HG03520 (cell line): ENCODE results near the gene PDE4D.

Experiments used
- ATAC-seq: cut with Tn5 transposase; IDR thresholded peaks from one replicate; pipeline ENCODE4 v1.9.1; 2021; ENCODE audit warnings: mild to moderate bottlenecking, moderate library complexity; ENCODE audit not compliant: unreplicated experiment

Gene PDE4D

GRCh38 chr5:59100875-59101274, 792.7 kb downstream of the PDE4D start:
- ATAC-seq = no peak

DNA sequence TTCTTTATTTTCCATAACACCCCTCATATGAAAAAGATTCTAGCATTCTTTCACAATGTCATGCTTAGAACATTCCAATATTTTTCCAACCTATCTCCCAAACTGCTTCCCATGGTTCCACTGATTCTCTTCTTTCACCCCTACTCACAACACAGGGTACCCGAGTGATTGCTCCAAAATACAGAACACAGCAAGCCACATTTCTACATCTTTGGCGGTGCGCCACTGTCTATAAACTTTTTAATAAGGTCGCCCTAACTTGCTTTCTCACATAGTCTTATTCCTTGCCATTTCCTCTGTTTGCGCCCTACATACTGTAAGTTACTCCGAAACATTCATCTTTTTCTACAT, 793.6 kb downstream of the PDE4D start:
- no peak for ATAC-seq

GRCh38 chr5:59099270-59099994, 794.1 kb downstream of the PDE4D start:
- ATAC-seq = peak; percentile 95

GRCh38 chr5:59098743-59099142, 794.8 kb downstream of the PDE4D start:
- ATAC-seq = no peak

DNA sequence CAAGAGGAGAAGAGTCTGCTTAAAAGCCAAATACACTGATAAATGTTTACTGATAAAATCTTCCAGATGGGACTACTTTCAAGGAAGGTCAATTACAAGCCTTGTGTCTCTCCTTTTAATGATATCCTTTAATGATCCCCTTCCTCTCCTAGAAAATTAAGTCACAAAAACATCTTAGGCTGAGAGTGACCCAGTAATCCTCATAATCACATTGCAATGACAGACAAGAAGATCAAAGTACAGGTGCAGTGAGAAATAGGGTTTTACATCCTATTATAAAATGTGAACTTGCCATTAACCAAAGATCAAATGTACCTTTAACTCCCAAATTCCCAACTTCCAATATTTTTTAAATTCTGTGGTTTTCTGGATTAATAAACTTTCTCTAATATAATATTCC, 795.8 kb downstream of the PDE4D start:
- no peak for ATAC-seq

DNA sequence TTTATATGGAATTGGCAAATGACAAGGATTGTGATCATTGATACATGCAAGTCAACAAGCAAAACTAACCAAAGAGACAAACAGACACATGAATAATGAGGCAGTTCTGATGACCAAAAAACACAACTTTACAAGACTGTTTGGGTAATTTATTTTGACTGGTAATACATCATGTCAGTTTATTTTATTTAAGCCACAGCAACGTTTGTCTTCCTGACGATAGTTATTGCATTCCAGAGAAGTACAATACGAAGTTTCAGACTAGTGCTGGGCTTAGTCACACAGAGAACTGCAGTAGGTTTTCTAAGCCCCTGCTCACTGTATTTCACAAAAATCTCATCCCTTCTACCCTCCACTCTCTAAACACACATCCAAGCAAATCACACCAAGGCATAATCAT, 796.4 kb downstream of the PDE4D start:
- no peak for ATAC-seq

- no peak for ATAC-seq
Observed at GRCh38 chr5:59095480-59095879, 798.0 kb downstream of the PDE4D start.

GRCh38 chr5:59094864-59095263, 798.7 kb downstream of the PDE4D start:
- ATAC-seq = no peak

GRCh38 chr5:59093329-59093728, 800.2 kb downstream of the PDE4D start:
- no peak for ATAC-seq

- no peak for ATAC-seq
Observed at GRCh38 chr5:59092758-59093157, 800.8 kb downstream of the PDE4D start.

DNA sequence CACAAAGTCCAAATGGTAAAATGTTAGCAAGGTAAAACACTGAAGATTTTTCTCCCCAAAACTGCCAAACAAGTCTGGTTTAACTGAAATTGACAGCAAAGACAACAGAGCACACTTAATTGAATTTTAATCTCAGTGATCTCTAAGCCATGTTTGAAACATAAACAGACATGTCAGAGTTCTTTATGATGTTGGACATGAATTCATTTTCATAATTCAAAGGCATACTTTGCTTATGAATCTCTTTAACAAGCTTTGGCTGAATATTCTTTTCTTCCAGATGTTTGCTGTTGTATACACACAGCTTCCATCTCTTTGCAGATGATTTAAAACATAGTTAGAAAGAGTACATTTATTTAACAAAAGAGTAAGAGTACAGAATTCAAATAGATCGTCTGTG, 801.6 kb downstream of the PDE4D start:
- ATAC-seq = no peak

- no peak for ATAC-seq
Observed at GRCh38 chr5:59090323-59090722, 803.2 kb downstream of the PDE4D start.

- ATAC-seq = no peak
Observed at GRCh38 chr5:59089767-59090166, 803.8 kb downstream of the PDE4D start.

DNA sequence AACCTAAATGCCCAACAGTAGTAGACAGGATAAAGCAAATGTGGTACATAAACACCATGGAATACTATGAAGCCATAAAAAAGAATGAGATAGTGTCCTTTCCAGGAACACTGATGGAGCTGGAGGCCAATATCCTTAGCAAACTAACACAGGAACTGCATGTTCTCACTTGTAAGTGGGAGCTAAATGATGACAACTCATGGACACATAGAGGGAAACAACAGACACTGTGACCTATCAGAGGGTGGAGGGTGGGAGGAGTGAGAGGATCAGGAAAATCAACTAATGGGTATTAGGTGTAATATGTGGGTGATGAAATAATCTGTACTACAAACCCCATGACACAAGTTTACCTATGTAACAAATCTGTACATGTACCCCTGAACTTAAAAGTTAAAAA, 805.0 kb downstream of the PDE4D start:
- ATAC-seq = no peak

- ATAC-seq = no peak
Observed at GRCh38 chr5:59086024-59086423, 807.5 kb downstream of the PDE4D start.

- ATAC-seq = no peak
Observed at GRCh38 chr5:59081693-59082092, 811.8 kb downstream of the PDE4D start.

- ATAC-seq = no peak
Observed at GRCh38 chr5:59079622-59080620, 813.6 kb downstream of the PDE4D start.

- no peak for ATAC-seq
Observed at GRCh38 chr5:59071755-59072549, 821.6 kb downstream of the PDE4D start.

DNA sequence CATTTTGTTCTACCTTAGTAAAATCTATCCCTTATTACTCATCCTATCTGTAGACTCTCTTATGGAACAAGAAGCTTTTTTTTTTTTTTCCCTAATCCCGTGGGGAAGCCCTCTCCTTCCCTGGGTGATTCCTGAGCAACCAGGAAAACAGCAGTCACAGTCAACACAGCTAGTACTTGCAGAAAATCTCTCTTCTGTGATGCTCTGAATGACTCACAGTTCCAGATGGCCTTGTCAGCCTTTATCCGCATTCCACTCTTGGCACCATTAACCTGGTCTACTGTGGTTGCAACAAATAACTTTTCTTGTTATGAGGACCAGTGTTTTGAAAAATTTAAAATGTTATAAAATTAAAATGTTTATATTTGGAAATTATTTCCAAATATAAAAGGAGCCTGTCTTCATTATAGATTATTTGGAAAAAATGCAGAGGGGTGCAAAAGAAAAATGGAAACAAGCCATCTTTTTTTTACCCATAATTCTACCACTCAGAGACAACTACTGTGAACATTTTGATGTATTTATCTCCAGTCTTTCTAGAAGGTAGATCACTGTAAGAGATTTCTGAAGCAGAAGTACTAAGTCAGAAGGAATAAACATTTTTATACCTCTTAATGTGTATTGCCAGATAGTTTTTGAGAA, 824.0 kb downstream of the PDE4D start:
- no peak for ATAC-seq

GRCh38 chr5:59067956-59068656, 825.4 kb downstream of the PDE4D start:
- no peak for ATAC-seq
